ENCODE measurements around the gene LIN7A.

DNA sequence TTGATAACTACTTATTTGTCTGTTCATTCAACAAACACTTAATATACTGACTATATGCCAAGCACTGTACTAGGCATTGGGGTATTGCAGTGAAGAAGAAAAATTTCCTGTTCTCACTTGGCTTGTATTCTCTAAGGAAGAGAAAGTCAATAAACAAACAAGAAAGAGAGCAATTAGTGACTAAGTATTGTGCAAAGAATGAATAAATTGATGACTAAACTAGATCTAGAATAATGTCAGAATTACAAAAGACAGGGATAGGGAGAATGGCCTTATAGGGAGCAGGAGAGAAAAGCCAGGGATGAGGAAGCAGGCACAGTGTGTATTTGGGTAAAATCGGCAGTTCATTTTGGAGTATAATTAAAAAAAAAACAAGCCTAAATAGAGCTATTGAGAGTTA is 4.2 kb upstream of the LIN7A start:
- TF ChIP-seq, protein P1, sequence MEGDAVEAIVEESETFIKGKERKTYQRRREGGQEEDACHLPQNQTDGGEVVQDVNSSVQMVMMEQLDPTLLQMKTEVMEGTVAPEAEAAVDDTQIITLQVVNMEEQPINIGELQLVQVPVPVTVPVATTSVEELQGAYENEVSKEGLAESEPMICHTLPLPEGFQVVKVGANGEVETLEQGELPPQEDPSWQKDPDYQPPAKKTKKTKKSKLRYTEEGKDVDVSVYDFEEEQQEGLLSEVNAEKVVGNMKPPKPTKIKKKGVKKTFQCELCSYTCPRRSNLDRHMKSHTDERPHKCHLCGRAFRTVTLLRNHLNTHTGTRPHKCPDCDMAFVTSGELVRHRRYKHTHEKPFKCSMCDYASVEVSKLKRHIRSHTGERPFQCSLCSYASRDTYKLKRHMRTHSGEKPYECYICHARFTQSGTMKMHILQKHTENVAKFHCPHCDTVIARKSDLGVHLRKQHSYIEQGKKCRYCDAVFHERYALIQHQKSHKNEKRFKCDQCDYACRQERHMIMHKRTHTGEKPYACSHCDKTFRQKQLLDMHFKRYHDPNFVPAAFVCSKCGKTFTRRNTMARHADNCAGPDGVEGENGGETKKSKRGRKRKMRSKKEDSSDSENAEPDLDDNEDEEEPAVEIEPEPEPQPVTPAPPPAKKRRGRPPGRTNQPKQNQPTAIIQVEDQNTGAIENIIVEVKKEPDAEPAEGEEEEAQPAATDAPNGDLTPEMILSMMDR (IDR thresholded peaks at IDR 0.05) = no peak
- no peak for TF ChIP-seq POLR2A (IDR thresholded peaks at IDR 0.05)

All from heart left ventricle (tissue), 13 donors.